CD4-positive, alpha-beta T cell (primary cell): ENCODE measurements around the gene PGM1. TPM values are rescaled to one million over a fixed set of nuclear protein-coding genes. Genes with fewer than 3 reads are reported as not detected.

Experiments
- ATAC-seq: fragments of 200-7000 bp; cut with Tn5 transposase; one replicate; pipeline ENCODE4 v1.10.0; 2022; ENCODE audit warnings: mild to moderate bottlenecking; ENCODE audit not compliant: poor library complexity
- CTCF ChIA-PET: fragments of 350-600 bp; sonication (Branson Sonifier 250); formaldehyde crosslinking; loops from one replicate; lab custom pipeline; 2021; ENCODE audit warnings: antibody characterized with exemption, inconsistent platforms; lab: Charles Lee
- POLR2A ChIA-PET: fragments of 350-600 bp; sonication (Branson Sonifier 250); formaldehyde crosslinking; loops from one replicate; lab custom pipeline; 2021; ENCODE audit warnings: antibody characterized with exemption, inconsistent platforms; lab: Charles Lee
- DNase-seq, 14 experiments: peaks; one replicate each; pipeline ENCODE4 v3.0.0-alpha.2; 2013 to 2020; ENCODE audit warnings: mixed read lengths in 2 of 14
- H3K27ac ChIP-seq, 2 donors: one replicate each; pipeline versions ENCODE4 v1.5.1 to v1.7.0; 2013; ENCODE audit warnings: low read length in 2 of 2, low read depth in 1 of 2, mild to moderate bottlenecking in 1 of 2
- H3K27me3 ChIP-seq, 2 experiments: 1 replicate in 1 of 2; 2 replicates in 1 of 2; pipeline versions ENCODE4 v1.6.1 to v1.7.0; 2013; ENCODE audit warnings: low read length in 2 of 2, control low read depth in 1 of 2, mild to moderate bottlenecking in 1 of 2, moderate library complexity in 1 of 2; ENCODE audit not compliant: insufficient read depth in 2 of 2, control insufficient read depth in 1 of 2
- H3K36me3 ChIP-seq: one replicate; pipeline ENCODE4 v1.6.1; 2013; ENCODE audit warnings: low read length, control low read depth; ENCODE audit not compliant: insufficient read depth
- H3K4me1 ChIP-seq: one replicate; pipeline ENCODE4 v1.6.1; 2013; ENCODE audit warnings: low read length, control low read depth; ENCODE audit not compliant: insufficient read depth
- H3K4me3 ChIP-seq: one replicate; pipeline ENCODE4 v1.5.1; 2013; ENCODE audit warnings: mild to moderate bottlenecking, low read length, moderate library complexity
- H3K9me3 ChIP-seq, 2 experiments: 1 replicate in 1 of 2; 2 replicates in 1 of 2; pipeline versions ENCODE4 v1.6.1 to v1.7.0; 2013; ENCODE audit warnings: low read length in 2 of 2, mild to moderate bottlenecking in 2 of 2, control low read depth in 1 of 2, moderate library complexity in 1 of 2; ENCODE audit not compliant: control insufficient read depth in 1 of 2, insufficient read depth in 1 of 2
- H3K27ac Mint-ChIP-seq: one replicate; pipeline ENCODE4 v1.8.0; 2020; ENCODE audit warnings: mixed read lengths
- H3K27me3 Mint-ChIP-seq: one replicate; pipeline ENCODE4 v1.8.0; 2021; ENCODE audit warnings: mixed read lengths
- H3K36me3 Mint-ChIP-seq: one replicate; pipeline ENCODE4 v1.8.0; 2021; ENCODE audit warnings: low read depth, mixed read lengths
- H3K4me1 Mint-ChIP-seq: one replicate; pipeline ENCODE4 v1.8.0; 2021; ENCODE audit warnings: low read depth, mixed read lengths
- H3K4me3 Mint-ChIP-seq: one replicate; pipeline ENCODE4 v1.8.0; 2020; ENCODE audit warnings: mild to moderate bottlenecking, mixed read lengths
- H3K9me3 Mint-ChIP-seq: one replicate; pipeline ENCODE4 v1.8.0; 2020; ENCODE audit warnings: mixed read lengths
- intact Hi-C, 2 experiments: fragments of 100-400 bp; cut with DNase I in 1 of 2; cut with micrococcal nuclease in 1 of 2; formaldehyde crosslinking; loops; one replicate each; pipeline versions ENCODE4 v1.15.1 to v1.9.0; 2023 to 2025; cut with DNase I, micrococcal nuclease
- total RNA-seq, 174 experiments: library from RNA in 2 of 174; stranded (reverse) in 2 of 174; gene quantifications; one replicate each; pipeline ENCODE4 v1.2.3 and lab custom pipeline; 2021 to 2026
- TF ChIP-seq, protein P1 (sequence below): fragments of 200-600 bp; IDR thresholded peaks from one replicate; pipeline ENCODE4 v1.8.0; 2022; ENCODE audit warnings: antibody characterized with exemption, mild to moderate bottlenecking

PGM1 gene
- total RNA-seq, 2 experiments from 2014 or later, result 5.4 to 5.6 TPM

DNA sequence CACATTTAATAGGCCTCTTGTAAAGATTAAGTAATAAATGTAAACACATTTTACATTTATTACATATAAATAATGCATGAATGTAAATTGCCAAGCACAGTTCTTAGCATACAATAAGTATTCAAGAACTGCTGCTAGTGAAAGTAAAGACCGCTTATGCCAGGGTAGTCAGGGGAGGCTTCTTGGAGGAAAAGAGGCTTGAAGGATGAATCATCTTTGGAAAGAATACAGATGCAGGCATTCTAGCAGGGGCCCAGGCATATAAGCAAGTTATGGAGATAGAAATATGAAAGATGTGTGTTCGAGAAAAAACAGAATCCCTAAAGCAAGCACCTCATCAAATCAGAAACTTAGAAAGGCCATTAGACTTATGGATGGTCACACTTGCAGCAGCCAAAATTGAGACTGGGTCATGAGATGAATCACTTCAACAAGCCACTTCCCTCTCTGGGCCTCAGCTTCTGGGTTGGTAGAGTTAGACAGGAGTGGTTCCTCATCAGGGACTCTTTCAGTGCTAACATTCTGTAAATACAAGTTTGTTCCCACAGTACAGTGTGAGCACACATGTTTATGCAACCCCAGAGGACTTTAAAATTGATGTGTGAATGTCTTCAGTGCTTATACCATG is 100.8 kb downstream of the PGM1 start:
- no peak for DNase-seq
- H3K4me3 Mint-ChIP-seq, result no peak overlapping the region
- intact Hi-C loops, result loop anchor here (2.0 to 5.0 kb wide), 2 partner anchors 77 to 553 kb away; no protein-coding TSS in a partner anchor

DNA sequence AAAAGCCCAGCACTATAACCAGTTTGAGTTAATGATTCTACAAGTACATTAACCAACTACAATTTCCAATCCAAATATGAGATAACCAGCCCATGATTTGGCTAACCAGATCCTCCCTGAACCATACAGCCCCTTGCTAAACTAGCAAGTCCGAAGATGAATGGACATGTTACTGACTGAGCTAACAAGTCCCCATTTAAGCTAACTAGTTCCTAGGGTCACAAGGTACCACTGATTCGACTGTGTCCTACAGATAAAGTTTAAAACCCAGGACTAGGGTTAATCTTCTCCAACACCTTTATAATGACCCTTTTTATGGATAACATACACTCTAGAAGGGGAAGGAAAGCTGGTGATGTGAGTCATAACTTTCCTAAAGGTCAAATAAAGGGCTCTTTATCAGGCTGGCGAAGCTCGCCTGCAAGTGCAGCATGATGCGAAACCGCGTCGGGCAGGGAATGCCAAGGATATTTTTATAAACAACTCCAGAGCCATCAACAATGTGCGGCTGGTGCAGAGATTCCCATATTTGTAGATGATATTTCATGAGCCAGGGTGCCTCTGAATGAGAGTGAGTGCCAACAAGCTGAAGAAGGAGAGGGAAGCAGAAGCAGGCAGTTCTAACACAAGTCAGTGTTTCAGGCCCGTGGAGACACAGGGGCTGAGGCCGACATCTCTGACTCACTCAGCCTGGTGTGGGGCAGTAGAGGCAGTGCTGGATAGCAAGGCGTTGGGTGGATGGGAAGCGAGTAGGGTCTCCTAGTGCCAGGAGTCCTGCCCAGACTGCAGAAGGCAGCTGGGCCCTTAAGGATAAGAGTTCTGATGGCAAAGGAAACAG is 105.0 kb downstream of the PGM1 start:
- CTCF ChIA-PET, result no interaction called here
- no peaks in the 10 kb centered on the region for H3K4me1 ChIP-seq

More for the DNA sequence above, 100.8 kb downstream of the PGM1 start:
- peaks cover under 1% of the 10 kb centered on the region for H3K27me3 Mint-ChIP-seq
- TF ChIP-seq, protein P1, sequence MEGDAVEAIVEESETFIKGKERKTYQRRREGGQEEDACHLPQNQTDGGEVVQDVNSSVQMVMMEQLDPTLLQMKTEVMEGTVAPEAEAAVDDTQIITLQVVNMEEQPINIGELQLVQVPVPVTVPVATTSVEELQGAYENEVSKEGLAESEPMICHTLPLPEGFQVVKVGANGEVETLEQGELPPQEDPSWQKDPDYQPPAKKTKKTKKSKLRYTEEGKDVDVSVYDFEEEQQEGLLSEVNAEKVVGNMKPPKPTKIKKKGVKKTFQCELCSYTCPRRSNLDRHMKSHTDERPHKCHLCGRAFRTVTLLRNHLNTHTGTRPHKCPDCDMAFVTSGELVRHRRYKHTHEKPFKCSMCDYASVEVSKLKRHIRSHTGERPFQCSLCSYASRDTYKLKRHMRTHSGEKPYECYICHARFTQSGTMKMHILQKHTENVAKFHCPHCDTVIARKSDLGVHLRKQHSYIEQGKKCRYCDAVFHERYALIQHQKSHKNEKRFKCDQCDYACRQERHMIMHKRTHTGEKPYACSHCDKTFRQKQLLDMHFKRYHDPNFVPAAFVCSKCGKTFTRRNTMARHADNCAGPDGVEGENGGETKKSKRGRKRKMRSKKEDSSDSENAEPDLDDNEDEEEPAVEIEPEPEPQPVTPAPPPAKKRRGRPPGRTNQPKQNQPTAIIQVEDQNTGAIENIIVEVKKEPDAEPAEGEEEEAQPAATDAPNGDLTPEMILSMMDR, result no peak
- H3K36me3 Mint-ChIP-seq, result no peaks in the 10 kb centered on the region
- peaks cover 8% of the 10 kb centered on the region for H3K4me1 Mint-ChIP-seq
- Histone ChIP-seq H3K4me3 (no peak overlapping the region), H3K27me3 (no peaks in the 10 kb centered on the region), H3K36me3 (no peaks in the 10 kb centered on the region), H3K9me3 (no peaks in the 10 kb centered on the region), H3K27ac (no peak overlapping the region), H3K4me1 (no peaks in the 10 kb centered on the region)
- no peak for ATAC-seq
- no peak overlapping the region for H3K27ac Mint-ChIP-seq
- H3K9me3 Mint-ChIP-seq, result no peaks in the 10 kb centered on the region
- ChIA-PET CTCF (no interaction called here), POLR2A (no interaction called here)

DNA sequence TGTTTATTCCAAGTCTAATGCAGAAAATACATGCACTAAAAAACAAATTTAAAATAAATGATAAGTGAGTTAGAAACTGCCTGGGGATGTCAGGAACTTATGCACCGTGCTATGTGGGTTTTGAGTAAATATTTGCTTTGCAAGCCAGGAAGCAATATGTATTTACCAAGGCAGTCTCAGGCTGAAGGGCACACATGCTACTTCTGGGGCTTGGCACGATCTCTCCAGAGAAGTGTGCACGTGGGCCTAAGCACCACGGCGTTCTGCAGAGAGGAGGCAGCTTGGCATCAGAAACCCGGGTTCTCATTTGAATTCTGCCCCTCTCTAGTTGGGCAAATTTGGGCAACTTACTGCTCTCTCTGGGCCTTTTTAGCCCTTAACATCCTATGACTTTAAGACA is 108.0 kb downstream of the PGM1 start:
- DNase-seq, result no peak
- no peak for ATAC-seq
- TF ChIP-seq, protein P1, result no peak
- Histone ChIP-seq H3K27me3 (peaks cover 0 to under 1% of the 10 kb centered on the region in 2 experiments), H3K9me3 (no peaks in the 10 kb centered on the region), H3K4me3 (no peak overlapping the region), H3K36me3 (no peaks in the 10 kb centered on the region), H3K27ac (no peak overlapping the region), H3K4me1 (no peaks in the 10 kb centered on the region)
- ChIA-PET CTCF (no interaction called here), POLR2A (no interaction called here)
- Mint-ChIP-seq H3K4me1 (no peaks in the 10 kb centered on the region), H3K27me3 (peaks cover 9% of the 10 kb centered on the region), H3K36me3 (no peaks in the 10 kb centered on the region), H3K9me3 (no peaks in the 10 kb centered on the region), H3K27ac (no peak overlapping the region), H3K4me3 (no peak overlapping the region)
- intact Hi-C loops, result no loop called here

More for the DNA sequence above, 105.0 kb downstream of the PGM1 start:
- H3K27ac Mint-ChIP-seq, result no peak overlapping the region
- H3K36me3 Mint-ChIP-seq, result no peaks in the 10 kb centered on the region
- intact Hi-C loops, result no loop called here
- ATAC-seq (no peak), DNase-seq (no peak)
- Histone ChIP-seq H3K27me3 (no peaks in the 10 kb centered on the region), H3K9me3 (no peaks in the 10 kb centered on the region), H3K27ac (no peak overlapping the region), H3K4me3 (no peak overlapping the region), H3K36me3 (no peaks in the 10 kb centered on the region)
- H3K27me3 Mint-ChIP-seq, result peaks cover 4% of the 10 kb centered on the region
- H3K9me3 Mint-ChIP-seq, result no peaks in the 10 kb centered on the region
- no peak overlapping the region for H3K4me3 Mint-ChIP-seq
- H3K4me1 Mint-ChIP-seq, result no peaks in the 10 kb centered on the region
- POLR2A ChIA-PET, result no interaction called here
- TF ChIP-seq, protein P1, result no peak
